ENCODE measurements around the gene ABCA13.

ABCA13 gene

GRCh38 chr7:48337781-48338180, 166.5 kb downstream of the ABCA13 start:
- Histone ChIP-seq H3K36me3 (replicated peaks; ENCODE audit: low read depth, low read length) (no peaks in the 10 kb centered on the region), H3K79me2 (ENCODE audit: low read length) (no peaks in the 10 kb centered on the region), H3K4me1 (ENCODE audit: low read length) (no peaks in the 10 kb centered on the region), H3K27me3 (ENCODE audit: low read depth, low read length) (no peaks in the 10 kb centered on the region), H2AFZ (ENCODE audit: low read depth, low read length) (no peak overlapping the region), H4K20me1 (ENCODE audit: insufficient read depth, low read length) (no peaks in the 10 kb centered on the region), H3K9ac (ENCODE audit: low read length) (no peak overlapping the region), H3K27ac (ENCODE audit: low read length) (no peak overlapping the region), H3K9me3 (ENCODE audit: insufficient read depth, low read length) (no peaks in the 10 kb centered on the region), H3K4me3 (ENCODE audit: low read length) (no peak overlapping the region), H3K4me2 (ENCODE audit: low read length) (no peak overlapping the region)
- no peak for TF ChIP-seq CTCF (IDR thresholded peaks at IDR 0.05; ENCODE audit: low read depth, low read length)
- TF ChIP-seq EZH2phosphoT487 (IDR thresholded peaks at IDR 0.05; ENCODE audit: low read depth), result no peak

DNA sequence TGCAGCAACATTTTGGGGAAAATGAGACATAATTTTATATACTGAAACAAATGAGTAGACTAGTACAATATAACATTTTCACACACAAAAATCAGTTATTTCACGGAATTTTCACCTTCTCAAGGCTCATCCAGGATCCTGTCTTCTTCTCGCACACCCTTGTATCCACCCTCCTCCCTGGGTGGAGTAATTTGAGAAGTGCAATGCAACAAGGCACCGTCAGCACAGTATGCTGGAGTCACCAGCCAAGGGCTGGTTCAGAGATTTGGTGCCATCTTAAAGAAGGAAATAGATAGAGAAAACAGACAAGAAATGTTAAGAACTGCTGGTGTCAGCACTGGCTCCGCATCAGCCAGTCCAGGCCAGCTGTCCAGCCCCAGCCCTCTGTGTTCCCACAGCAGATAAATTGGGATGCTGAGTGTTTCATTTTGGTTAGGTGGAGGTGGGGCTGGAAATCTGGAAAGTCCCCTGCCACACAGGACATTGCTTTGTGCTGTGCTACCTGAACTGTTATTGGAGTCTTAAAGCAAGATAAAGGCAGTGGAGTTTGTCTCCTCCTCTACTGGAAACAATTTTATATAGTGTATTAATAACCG, 176.1 kb downstream of the ABCA13 start:
- H3K4me1 ChIP-seq (ENCODE audit: low read length), result no peaks in the 10 kb centered on the region
- H3K79me2 ChIP-seq (ENCODE audit: low read length), result no peaks in the 10 kb centered on the region
- H3K36me3 ChIP-seq (replicated peaks; ENCODE audit: low read depth, low read length), result no peaks in the 10 kb centered on the region
- H4K20me1 ChIP-seq (ENCODE audit: insufficient read depth, low read length), result no peaks in the 10 kb centered on the region
- H3K27me3 ChIP-seq (ENCODE audit: low read depth, low read length), result no peaks in the 10 kb centered on the region
- H3K9me3 ChIP-seq (ENCODE audit: insufficient read depth, low read length), result no peaks in the 10 kb centered on the region
- H2AFZ ChIP-seq (ENCODE audit: low read depth, low read length), result no peak overlapping the region
- no peak overlapping the region for H3K4me3 ChIP-seq (ENCODE audit: low read length)
- no peak overlapping the region for H3K9ac ChIP-seq (ENCODE audit: low read length)
- H3K27ac ChIP-seq (ENCODE audit: low read length), result no peak overlapping the region
- TF ChIP-seq CTCF (IDR thresholded peaks at IDR 0.05; ENCODE audit: low read depth, low read length), result no peak
- no peak for TF ChIP-seq EZH2phosphoT487 (IDR thresholded peaks at IDR 0.05; ENCODE audit: low read depth)
- no peak overlapping the region for H3K4me2 ChIP-seq (ENCODE audit: low read length)

GRCh38 chr7:48350515-48350914, 179.3 kb downstream of the ABCA13 start:
- no peak for TF ChIP-seq CTCF (IDR thresholded peaks at IDR 0.05; ENCODE audit: low read depth, low read length)
- TF ChIP-seq EZH2phosphoT487 (IDR thresholded peaks at IDR 0.05; ENCODE audit: low read depth), result no peak
- no peak overlapping the region for H2AFZ ChIP-seq (ENCODE audit: low read depth, low read length)
- H3K27me3 ChIP-seq (ENCODE audit: low read depth, low read length), result 0 out of 2 replicates have a peak, but pooled peaks cover 1% of the 10 kb centered on the region
- H3K4me1 ChIP-seq (ENCODE audit: low read length), result no peaks in the 10 kb centered on the region
- no peak overlapping the region for H3K9ac ChIP-seq (ENCODE audit: low read length)
- no peak overlapping the region for H3K4me3 ChIP-seq (ENCODE audit: low read length)
- no peaks in the 10 kb centered on the region for H3K36me3 ChIP-seq (replicated peaks; ENCODE audit: low read depth, low read length)
- H3K79me2 ChIP-seq (ENCODE audit: low read length), result no peaks in the 10 kb centered on the region
- H4K20me1 ChIP-seq (ENCODE audit: insufficient read depth, low read length), result no peaks in the 10 kb centered on the region
- no peak overlapping the region for H3K4me2 ChIP-seq (ENCODE audit: low read length)
- no peak overlapping the region for H3K27ac ChIP-seq (ENCODE audit: low read length)
- H3K9me3 ChIP-seq (ENCODE audit: insufficient read depth, low read length), result no peaks in the 10 kb centered on the region

DNA sequence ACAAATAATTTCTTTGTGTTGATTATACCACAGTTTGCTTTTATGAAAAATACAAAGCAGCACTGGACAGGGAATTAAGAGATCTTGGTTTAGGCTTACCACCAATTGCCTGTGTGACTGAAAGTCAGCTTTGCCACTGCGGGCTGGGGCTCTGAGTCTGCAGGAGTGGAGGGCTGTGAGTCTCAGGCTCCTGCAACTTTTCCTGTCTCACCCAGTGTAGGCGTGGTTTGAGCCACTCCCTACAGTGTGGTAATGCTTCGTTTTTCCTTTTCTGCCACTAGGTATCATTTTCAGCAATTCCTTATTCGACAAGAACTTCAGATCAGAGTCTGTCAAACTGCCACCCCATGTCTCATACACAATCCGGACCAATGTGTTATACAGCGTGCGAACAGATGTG, 180.6 kb downstream of the ABCA13 start:
- Histone ChIP-seq H3K4me2 (ENCODE audit: low read length) (no peak overlapping the region), H3K4me3 (ENCODE audit: low read length) (no peak overlapping the region), H3K36me3 (replicated peaks; ENCODE audit: low read depth, low read length) (no peaks in the 10 kb centered on the region), H2AFZ (ENCODE audit: low read depth, low read length) (no peak overlapping the region), H3K9me3 (ENCODE audit: insufficient read depth, low read length) (no peaks in the 10 kb centered on the region), H3K9ac (ENCODE audit: low read length) (no peak overlapping the region), H3K4me1 (ENCODE audit: low read length) (no peaks in the 10 kb centered on the region), H3K27ac (ENCODE audit: low read length) (no peak overlapping the region), H4K20me1 (ENCODE audit: insufficient read depth, low read length) (no peaks in the 10 kb centered on the region), H3K27me3 (ENCODE audit: low read depth, low read length) (0 out of 2 replicates have a peak, but pooled peaks cover 3% of the 10 kb centered on the region), H3K79me2 (ENCODE audit: low read length) (no peaks in the 10 kb centered on the region)
- no peak for TF ChIP-seq EZH2phosphoT487 (IDR thresholded peaks at IDR 0.05; ENCODE audit: low read depth)
- TF ChIP-seq CTCF (IDR thresholded peaks at IDR 0.05; ENCODE audit: low read depth, low read length), result no peak

Data from OCI-LY3 (cell line).